ENCODE data around the gene CTSO.
A peak's percentile ranks its signal among the peaks of the same experiment; 100 is the strongest.
"Not testable (repeated sequence)": the region's sequence is repeated elsewhere in the genome, so short reads cannot be mapped to it uniquely, and the experiment has no call there.

CTSO gene

GRCh38 chr4:155954118-155954685 is 536 bp upstream of the CTSO start:
- H3K27ac ChIP-seq (ENCODE audit: low read depth, low read length) = no peak overlapping the region

GRCh38 chr4:155952501-155952901 is 1.2 kb downstream of the CTSO start:
- WGBS = 97% methylated on average over 5 of the region's 6 CpGs

More at GRCh38 chr4:155954118-155954685, 536 bp upstream of the CTSO start:
- Histone ChIP-seq H3K36me3 (ENCODE audit: insufficient read depth, low read length) (no peaks in the 10 kb centered on the region), H3K9me3 (ENCODE audit: insufficient read depth, low read depth, low read length) (no peaks in the 10 kb centered on the region), H3K4me1 (ENCODE audit: insufficient read depth, low read length) (no peaks in the 10 kb centered on the region), H3K4me3 (ENCODE audit: low read length) (peak overlapping the region; percentile 72), H3K27me3 (ENCODE audit: insufficient read depth, low read length) (no peaks in the 10 kb centered on the region), H3K9ac (ENCODE audit: low read depth, low read length) (peak overlapping the region; percentile 88; the same call in 1 of the 2 replicates)
- 89% methylated on average over 11 of the region's 11 CpGs for WGBS

GRCh38 chr4:155950461-155950860 is 3.2 kb downstream of the CTSO start:
- Histone ChIP-seq H3K27ac (ENCODE audit: low read depth, low read length) (no peak overlapping the region), H3K27me3 (ENCODE audit: insufficient read depth, low read length) (no peaks in the 10 kb centered on the region), H3K9ac (ENCODE audit: low read depth, low read length) (no peak overlapping the region), H3K36me3 (ENCODE audit: insufficient read depth, low read length) (no peaks in the 10 kb centered on the region), H3K9me3 (ENCODE audit: insufficient read depth, low read depth, low read length) (no peaks in the 10 kb centered on the region), H3K4me1 (ENCODE audit: insufficient read depth, low read length) (no peaks in the 10 kb centered on the region), H3K4me3 (ENCODE audit: low read length) (no peak overlapping the region)
- 67% methylated on average over 6 of the region's 6 CpGs for WGBS

More at GRCh38 chr4:155952501-155952901, 1.2 kb downstream of the CTSO start:
- no peaks in the 10 kb centered on the region for H3K36me3 ChIP-seq (ENCODE audit: insufficient read depth, low read length)
- no peak overlapping the region for H3K27ac ChIP-seq (ENCODE audit: low read depth, low read length)
- H3K27me3 ChIP-seq (ENCODE audit: insufficient read depth, low read length) = no peaks in the 10 kb centered on the region
- no peak overlapping the region for H3K9ac ChIP-seq (ENCODE audit: low read depth, low read length)
- H3K4me1 ChIP-seq (ENCODE audit: insufficient read depth, low read length) = no peaks in the 10 kb centered on the region
- no peaks in the 10 kb centered on the region for H3K9me3 ChIP-seq (ENCODE audit: insufficient read depth, low read depth, low read length)
- no peak overlapping the region for H3K4me3 ChIP-seq (ENCODE audit: low read length)

GRCh38 chr4:155948541-155948940 is 5.1 kb downstream of the CTSO start:
- H3K4me1 ChIP-seq (ENCODE audit: insufficient read depth, low read length) = no peaks in the 10 kb centered on the region
- H3K27me3 ChIP-seq (ENCODE audit: insufficient read depth, low read length) = no peaks in the 10 kb centered on the region
- H3K9me3 ChIP-seq (ENCODE audit: insufficient read depth, low read depth, low read length) = no peaks in the 10 kb centered on the region
- H3K36me3 ChIP-seq (ENCODE audit: insufficient read depth, low read length) = no peaks in the 10 kb centered on the region
- no peak overlapping the region for H3K9ac ChIP-seq (ENCODE audit: low read depth, low read length)
- WGBS = 100% methylated on average over 1 of the region's 1 CpG
- no peak overlapping the region for H3K27ac ChIP-seq (ENCODE audit: low read depth, low read length)
- H3K4me3 ChIP-seq (ENCODE audit: low read length) = no peak overlapping the region

GRCh38 chr4:155946486-155946885 is 7.2 kb downstream of the CTSO start:
- no peaks in the 10 kb centered on the region for H3K4me1 ChIP-seq (ENCODE audit: insufficient read depth, low read length)
- no peak overlapping the region for H3K27ac ChIP-seq (ENCODE audit: low read depth, low read length)
- H3K27me3 ChIP-seq (ENCODE audit: insufficient read depth, low read length) = no peaks in the 10 kb centered on the region
- H3K36me3 ChIP-seq (ENCODE audit: insufficient read depth, low read length) = no peaks in the 10 kb centered on the region
- no peak overlapping the region for H3K9ac ChIP-seq (ENCODE audit: low read depth, low read length)
- no peak overlapping the region for H3K4me3 ChIP-seq (ENCODE audit: low read length)
- H3K9me3 ChIP-seq (ENCODE audit: insufficient read depth, low read depth, low read length) = no peaks in the 10 kb centered on the region
- WGBS = 99% methylated on average over 3 of the region's 4 CpGs

- no peaks in the 10 kb centered on the region for H3K9me3 ChIP-seq (ENCODE audit: insufficient read depth, low read depth, low read length)
These were observed 9.2 kb downstream of the CTSO start for GRCh38 chr4:155944516-155944915.

GRCh38 chr4:155943605-155944291 is 9.9 kb downstream of the CTSO start:
- Histone ChIP-seq H3K27me3 (ENCODE audit: insufficient read depth, low read length) (no peaks in the 10 kb centered on the region), H3K9me3 (ENCODE audit: insufficient read depth, low read depth, low read length) (no peaks in the 10 kb centered on the region), H3K4me3 (ENCODE audit: low read length) (no peak overlapping the region), H3K9ac (ENCODE audit: low read depth, low read length) (no peak overlapping the region), H3K4me1 (ENCODE audit: insufficient read depth, low read length) (no peaks in the 10 kb centered on the region), H3K27ac (ENCODE audit: low read depth, low read length) (no peak overlapping the region), H3K36me3 (ENCODE audit: insufficient read depth, low read length) (no peaks in the 10 kb centered on the region)
- no CpG with 5 or more reads among the region's 3 CpGs for WGBS

More at GRCh38 chr4:155944516-155944915, 9.2 kb downstream of the CTSO start:
- Histone ChIP-seq H3K4me1 (ENCODE audit: insufficient read depth, low read length) (no peaks in the 10 kb centered on the region), H3K27me3 (ENCODE audit: insufficient read depth, low read length) (no peaks in the 10 kb centered on the region), H3K9ac (ENCODE audit: low read depth, low read length) (no peak overlapping the region), H3K4me3 (ENCODE audit: low read length) (no peak overlapping the region), H3K27ac (ENCODE audit: low read depth, low read length) (no peak overlapping the region), H3K36me3 (ENCODE audit: insufficient read depth, low read length) (no peaks in the 10 kb centered on the region)
- 85% methylated on average over 1 of the region's 1 CpG for WGBS

- no peaks in the 10 kb centered on the region for H3K9me3 ChIP-seq (ENCODE audit: insufficient read depth, low read depth, low read length)
- H3K9ac ChIP-seq (ENCODE audit: low read depth, low read length) = no peak overlapping the region
- no peaks in the 10 kb centered on the region for H3K27me3 ChIP-seq (ENCODE audit: insufficient read depth, low read length)
- H3K4me3 ChIP-seq (ENCODE audit: low read length) = no peak overlapping the region
- no peak overlapping the region for H3K27ac ChIP-seq (ENCODE audit: low read depth, low read length)
- no peaks in the 10 kb centered on the region for H3K36me3 ChIP-seq (ENCODE audit: insufficient read depth, low read length)
- no peaks in the 10 kb centered on the region for H3K4me1 ChIP-seq (ENCODE audit: insufficient read depth, low read length)
- 95% methylated on average over 1 of the region's 1 CpG for WGBS
These were observed 11.8 kb downstream of the CTSO start for GRCh38 chr4:155941820-155942219.

- Histone ChIP-seq H3K9ac (ENCODE audit: low read depth, low read length) (no peak overlapping the region), H3K4me1 (ENCODE audit: insufficient read depth, low read length) (no peaks in the 10 kb centered on the region), H3K4me3 (ENCODE audit: low read length) (no peak overlapping the region), H3K36me3 (ENCODE audit: insufficient read depth, low read length) (no peaks in the 10 kb centered on the region), H3K9me3 (ENCODE audit: insufficient read depth, low read depth, low read length) (no peaks in the 10 kb centered on the region), H3K27ac (ENCODE audit: low read depth, low read length) (no peak overlapping the region), H3K27me3 (ENCODE audit: insufficient read depth, low read length) (no peaks in the 10 kb centered on the region)
- 93% methylated on average over 5 of the region's 6 CpGs for WGBS
These were observed 12.4 kb downstream of the CTSO start for GRCh38 chr4:155941085-155941790.

GRCh38 chr4:155935389-155935986 is 18.2 kb downstream of the CTSO start:
- Histone ChIP-seq H3K9ac (ENCODE audit: low read depth, low read length) (no peak overlapping the region), H3K4me3 (ENCODE audit: low read length) (no peak overlapping the region), H3K4me1 (ENCODE audit: insufficient read depth, low read length) (no peaks in the 10 kb centered on the region), H3K9me3 (ENCODE audit: insufficient read depth, low read depth, low read length) (peaks cover 9% of the 10 kb centered on the region), H3K36me3 (ENCODE audit: insufficient read depth, low read length) (no peaks in the 10 kb centered on the region), H3K27me3 (ENCODE audit: insufficient read depth, low read length) (no peaks in the 10 kb centered on the region), H3K27ac (ENCODE audit: low read depth, low read length) (no peak overlapping the region)
- 91% methylated on average over 4 of the region's 4 CpGs for WGBS

GRCh38 chr4:155934634-155935033 is 19.0 kb downstream of the CTSO start:
- H3K9me3 ChIP-seq (ENCODE audit: insufficient read depth, low read depth, low read length); H3K36me3 ChIP-seq (ENCODE audit: insufficient read depth, low read length); H3K4me3 ChIP-seq (ENCODE audit: low read length); H3K27me3 ChIP-seq (ENCODE audit: insufficient read depth, low read length); H3K9ac ChIP-seq (ENCODE audit: low read depth, low read length); H3K4me1 ChIP-seq (ENCODE audit: insufficient read depth, low read length); H3K27ac ChIP-seq (ENCODE audit: low read depth, low read length): not testable (repeated sequence)
- WGBS = 96% methylated on average over 4 of the region's 4 CpGs
